Breast epithelium (tissue), 4 donors: ENCODE results near the gene MRPS2. TPM values are rescaled to one million over a fixed set of nuclear protein-coding genes. Genes with fewer than 3 reads are reported as not detected.

Experiments
- DNase-seq, 2 donors: peaks; one replicate each; pipeline ENCODE4 v3.0.0-alpha.2; 2019; ENCODE audit warnings: low spot score in 2 of 2
- H3K27ac ChIP-seq, 2 donors: fragments of 200-600 bp; sonication (generic) in 1 of 2; one replicate each; pipeline ENCODE4 v1.5.1; 2016 to 2019; ENCODE audit warnings: mild to moderate bottlenecking in 1 of 2
- H3K27me3 ChIP-seq, 2 donors: fragments of 200-600 bp; sonication (generic) in 1 of 2; one replicate each; pipeline versions ENCODE4 v1.5.1 to v1.6.0; 2017 to 2019; ENCODE audit warnings: control low read depth in 1 of 2, mild to moderate bottlenecking in 1 of 2
- H3K36me3 ChIP-seq: fragments of 200-600 bp; one replicate; pipeline ENCODE4 v1.5.1; 2019
- H3K4me1 ChIP-seq, 2 donors: fragments of 200-600 bp; sonication (generic); one replicate each; pipeline ENCODE4 v1.5.1; 2016 to 2019; ENCODE audit warnings: control low read depth in 1 of 2
- H3K4me3 ChIP-seq, 3 donors: fragments of 200-600 bp; sonication (generic); 1 replicate in 2 of 3; 2 replicates in 1 of 3; pipeline ENCODE4 v1.5.1; 2016 to 2019; ENCODE audit warnings: mild to moderate bottlenecking in 3 of 3, moderate library complexity in 2 of 3
- H3K9me3 ChIP-seq, 2 donors: fragments of 200-600 bp; sonication (generic) in 1 of 2; one replicate each; pipeline ENCODE4 v1.5.1; 2016 to 2019; ENCODE audit warnings: control low read depth in 1 of 2
- CTCF ChIP-seq, 3 donors: fragments of 450-650 bp; IDR thresholded peaks; one replicate each; pipeline ENCODE4 v1.5.1; 2016 to 2017; ENCODE audit warnings: antibody characterized with exemption in 3 of 3, mild to moderate bottlenecking in 3 of 3, moderate library complexity in 3 of 3
- POLR2A ChIP-seq: fragments of 450-650 bp; IDR thresholded peaks from one replicate; pipeline ENCODE4 v1.6.1; 2016; ENCODE audit warnings: antibody characterized with exemption, mild to moderate bottlenecking, moderate library complexity
- POLR2AphosphoS5 ChIP-seq, 3 donors: sonication (generic); formaldehyde crosslinking; IDR thresholded peaks; one replicate each; pipeline ENCODE4 v1.6.1; 2017; ENCODE audit warnings: antibody characterized with exemption in 3 of 3
- intact Hi-C: fragments of 100-400 bp; cut with DNase I; formaldehyde crosslinking; loops from one replicate; pipeline ENCODE4 v1.15.1; 2023; ENCODE audit warnings: low total_unique reads
- total RNA-seq, 3 donors: library from RNA; depleted of rRNA; stranded (reverse); fragments of >200 nt; gene quantifications; one replicate each; pipeline ENCODE4 v1.1.0, GENCODE V29; 2016

MRPS2 gene
- total RNA-seq, 3 donors from 2014 or later, result 35.4 to 39.8 (median 36.7) TPM

GRCh38 chr9:135484460-135485277 is 15.8 kb upstream of the MRPS2 start:
- Histone ChIP-seq H3K4me3 (no peak overlapping the region), H3K9me3 (no peaks in the 10 kb centered on the region), H3K27ac (no peak overlapping the region), H3K4me1 (peaks cover 5 to 6% of the 10 kb centered on the region in 2 donors), H3K27me3 (no peaks in the 10 kb centered on the region), H3K36me3 (no peaks in the 10 kb centered on the region)
- DNase-seq, result no peak
- intact Hi-C loops, result no loop called here
- TF ChIP-seq POLR2A, result no peak
- no peak for TF ChIP-seq CTCF (IDR thresholded peaks at IDR 0.05)
- TF ChIP-seq POLR2AphosphoS5 (IDR thresholded peaks at IDR 0.05), result no peak

- no peak overlapping the region for H3K4me3 ChIP-seq
Measured at GRCh38 chr9:135485385-135485784, 15.1 kb upstream of the MRPS2 start.

GRCh38 chr9:135485832-135486231 is 14.7 kb upstream of the MRPS2 start:
- Histone ChIP-seq H3K27me3 (no peaks in the 10 kb centered on the region), H3K4me3 (no peak overlapping the region), H3K27ac (no peak overlapping the region), H3K4me1 (peaks cover under 1 to 2% of the 10 kb centered on the region in 2 donors), H3K36me3 (no peaks in the 10 kb centered on the region), H3K9me3 (no peaks in the 10 kb centered on the region)
- intact Hi-C loops, result no loop called here
- TF ChIP-seq POLR2A (no peak), POLR2AphosphoS5 (IDR thresholded peaks at IDR 0.05) (no peak), CTCF (IDR thresholded peaks at IDR 0.05) (no peak)
- DNase-seq, result no peak

More at GRCh38 chr9:135485385-135485784, 15.1 kb upstream of the MRPS2 start:
- no peaks in the 10 kb centered on the region for H3K27me3 ChIP-seq
- no peaks in the 10 kb centered on the region for H3K36me3 ChIP-seq
- H3K27ac ChIP-seq, result no peak overlapping the region
- TF ChIP-seq POLR2AphosphoS5 (IDR thresholded peaks at IDR 0.05) (no peak), POLR2A (no peak), CTCF (IDR thresholded peaks at IDR 0.05) (no peak)
- H3K4me1 ChIP-seq, result peaks cover 5% of the 10 kb centered on the region in 2 donors
- no peaks in the 10 kb centered on the region for H3K9me3 ChIP-seq
- DNase-seq, result no peak
- intact Hi-C loops, result no loop called here

GRCh38 chr9:135486267-135487065 is 14.0 kb upstream of the MRPS2 start:
- intact Hi-C loops, result no loop called here
- Histone ChIP-seq H3K9me3 (no peaks in the 10 kb centered on the region), H3K36me3 (no peaks in the 10 kb centered on the region), H3K4me1 (no peaks in the 10 kb centered on the region), H3K4me3 (no peak overlapping the region), H3K27ac (no peak overlapping the region), H3K27me3 (no peaks in the 10 kb centered on the region)
- TF ChIP-seq POLR2AphosphoS5 (IDR thresholded peaks at IDR 0.05) (no peak), POLR2A (no peak), CTCF (IDR thresholded peaks at IDR 0.05) (no peak)
- no peak for DNase-seq
